Stimulated activated effector memory CD8-positive, alpha-beta T cell treated with anti-CD3 and anti-CD28 coated beads, Interleukin-12 subunit alpha, Interleukin-12 subunit beta, amount 100 ng/mL, for 72 hours (primary cell): ENCODE measurements around the gene PIGM.
A peak's percentile ranks its signal among the peaks of the same experiment; 100 is the strongest.

Experiments used
- ATAC-seq: fragments of 150-1000 bp; cut with Tn5 transposase; 2 replicates; pipeline ENCODE4 v1.10.0; 2021
- DNase-seq, 2 donors: peaks; one replicate each; pipeline ENCODE4 v3.0.0; 2021 to 2022; ENCODE audit warnings: low spot score in 2 of 2
- H3K27ac Mint-ChIP-seq: one replicate; pipeline ENCODE4 v1.8.0; 2022; ENCODE audit warnings: mild to moderate bottlenecking, mixed read lengths
- H3K36me3 Mint-ChIP-seq: one replicate; pipeline ENCODE4 v1.8.0; 2022; ENCODE audit warnings: mild to moderate bottlenecking, mixed read lengths
- H3K4me1 Mint-ChIP-seq: one replicate; pipeline ENCODE4 v1.8.0; 2022; ENCODE audit warnings: mixed read lengths
- H3K4me3 Mint-ChIP-seq: one replicate; pipeline ENCODE4 v1.8.0; 2022; ENCODE audit warnings: mild to moderate bottlenecking, mixed read lengths
- H3K9me3 Mint-ChIP-seq: one replicate; pipeline ENCODE4 v1.8.0; 2022; ENCODE audit warnings: mixed read lengths

The PIGM gene

GRCh38 chr1:160018900-160019299, 12.9 kb downstream of the PIGM start:
- H3K27ac Mint-ChIP-seq, result peak overlapping the region; percentile 2
- peak; percentile 86 for ATAC-seq
- H3K4me3 Mint-ChIP-seq, result no peak overlapping the region

GRCh38 chr1:160018347-160018746, 13.4 kb downstream of the PIGM start:
- no peak for DNase-seq
- H3K27ac Mint-ChIP-seq, result peak overlapping the region; percentile 2
- H3K4me3 Mint-ChIP-seq, result no peak overlapping the region
- peaks cover 11% of the 10 kb centered on the region for H3K4me1 Mint-ChIP-seq
- ATAC-seq, result no peak
- no peaks in the 10 kb centered on the region for H3K36me3 Mint-ChIP-seq
- no peaks in the 10 kb centered on the region for H3K9me3 Mint-ChIP-seq

More at GRCh38 chr1:160018900-160019299, 12.9 kb downstream of the PIGM start:
- Mint-ChIP-seq H3K4me1 (peaks cover 11% of the 10 kb centered on the region), H3K36me3 (no peaks in the 10 kb centered on the region), H3K9me3 (no peaks in the 10 kb centered on the region)
- no peak for DNase-seq

GRCh38 chr1:160017592-160017991, 14.2 kb downstream of the PIGM start:
- DNase-seq (no peak), ATAC-seq (no peak)
- Mint-ChIP-seq H3K4me1 (peaks cover 11% of the 10 kb centered on the region), H3K36me3 (no peaks in the 10 kb centered on the region), H3K9me3 (no peaks in the 10 kb centered on the region), H3K27ac (no peak overlapping the region), H3K4me3 (no peak overlapping the region)

GRCh38 chr1:160011781-160012180, 20.0 kb downstream of the PIGM start:
- DNase-seq (no peak), ATAC-seq (no peak)
- Mint-ChIP-seq H3K27ac (no peak overlapping the region), H3K4me3 (no peak overlapping the region), H3K36me3 (no peaks in the 10 kb centered on the region), H3K9me3 (no peaks in the 10 kb centered on the region), H3K4me1 (no peaks in the 10 kb centered on the region)

- Mint-ChIP-seq H3K4me1 (no peaks in the 10 kb centered on the region), H3K36me3 (no peaks in the 10 kb centered on the region), H3K4me3 (no peak overlapping the region), H3K27ac (no peak overlapping the region), H3K9me3 (no peaks in the 10 kb centered on the region)
- no peak for ATAC-seq
- DNase-seq, result no peak
Measured at GRCh38 chr1:160009801-160010200, 22.0 kb downstream of the PIGM start.

- no peak for DNase-seq
- Mint-ChIP-seq H3K4me1 (no peaks in the 10 kb centered on the region), H3K27ac (no peak overlapping the region), H3K4me3 (no peak overlapping the region), H3K9me3 (no peaks in the 10 kb centered on the region), H3K36me3 (no peaks in the 10 kb centered on the region)
- ATAC-seq, result no peak
Measured at GRCh38 chr1:160009081-160009480, 22.7 kb downstream of the PIGM start.

GRCh38 chr1:160007577-160008200, 24.1 kb downstream of the PIGM start:
- Mint-ChIP-seq H3K36me3 (no peaks in the 10 kb centered on the region), H3K9me3 (no peaks in the 10 kb centered on the region), H3K27ac (no peak overlapping the region), H3K4me1 (no peaks in the 10 kb centered on the region), H3K4me3 (no peak overlapping the region)
- ATAC-seq (no peak), DNase-seq (no peak)

GRCh38 chr1:160006312-160006940, 25.4 kb downstream of the PIGM start:
- H3K4me3 Mint-ChIP-seq, result no peak overlapping the region
- ATAC-seq (peak; percentile 86), DNase-seq (peak; percentile 52 to 78)
- no peaks in the 10 kb centered on the region for H3K36me3 Mint-ChIP-seq
- no peak overlapping the region for H3K27ac Mint-ChIP-seq
- no peaks in the 10 kb centered on the region for H3K9me3 Mint-ChIP-seq
- H3K4me1 Mint-ChIP-seq, result no peaks in the 10 kb centered on the region

- Mint-ChIP-seq H3K4me1 (no peaks in the 10 kb centered on the region), H3K36me3 (no peaks in the 10 kb centered on the region), H3K27ac (peak overlapping the region; percentile 48), H3K4me3 (no peak overlapping the region), H3K9me3 (no peaks in the 10 kb centered on the region)
- ATAC-seq (no peak), DNase-seq (no peak)
Measured at GRCh38 chr1:160005070-160005469, 26.7 kb downstream of the PIGM start.

GRCh38 chr1:160004425-160004824, 27.4 kb downstream of the PIGM start:
- H3K9me3 Mint-ChIP-seq, result no peaks in the 10 kb centered on the region
- H3K36me3 Mint-ChIP-seq, result no peaks in the 10 kb centered on the region
- ATAC-seq (no peak), DNase-seq (no peak)
- H3K4me3 Mint-ChIP-seq, result no peak overlapping the region
- peak overlapping the region; percentile 48 for H3K27ac Mint-ChIP-seq
- H3K4me1 Mint-ChIP-seq, result no peaks in the 10 kb centered on the region

- no peak for DNase-seq
- H3K36me3 Mint-ChIP-seq, result no peaks in the 10 kb centered on the region
- H3K27ac Mint-ChIP-seq, result no peak overlapping the region
- H3K4me3 Mint-ChIP-seq, result no peak overlapping the region
- no peak for ATAC-seq
- H3K4me1 Mint-ChIP-seq, result no peaks in the 10 kb centered on the region
- no peaks in the 10 kb centered on the region for H3K9me3 Mint-ChIP-seq
Measured at GRCh38 chr1:160004001-160004400, 27.8 kb downstream of the PIGM start.

- DNase-seq (no peak), ATAC-seq (no peak)
- Mint-ChIP-seq H3K4me1 (no peaks in the 10 kb centered on the region), H3K4me3 (no peak overlapping the region), H3K36me3 (no peaks in the 10 kb centered on the region), H3K9me3 (no peaks in the 10 kb centered on the region), H3K27ac (no peak overlapping the region)
Measured at GRCh38 chr1:160001440-160001839, 30.4 kb downstream of the PIGM start.

GRCh38 chr1:159999204-159999603, 32.6 kb downstream of the PIGM start:
- Mint-ChIP-seq H3K27ac (no peak overlapping the region), H3K36me3 (no peaks in the 10 kb centered on the region), H3K9me3 (no peaks in the 10 kb centered on the region), H3K4me3 (no peak overlapping the region), H3K4me1 (no peaks in the 10 kb centered on the region)
- ATAC-seq, result no peak
- no peak for DNase-seq

- H3K4me3 Mint-ChIP-seq, result no peak overlapping the region
- ATAC-seq, result no peak
- DNase-seq, result no peak
- no peaks in the 10 kb centered on the region for H3K36me3 Mint-ChIP-seq
- H3K9me3 Mint-ChIP-seq, result no peaks in the 10 kb centered on the region
- no peaks in the 10 kb centered on the region for H3K4me1 Mint-ChIP-seq
- H3K27ac Mint-ChIP-seq, result no peak overlapping the region
Measured at GRCh38 chr1:159996653-159997052, 35.1 kb downstream of the PIGM start.

GRCh38 chr1:159994896-159995295, 36.9 kb downstream of the PIGM start:
- no peak overlapping the region for H3K27ac Mint-ChIP-seq
- DNase-seq (no peak), ATAC-seq (no peak)
- no peak overlapping the region for H3K4me3 Mint-ChIP-seq
- H3K36me3 Mint-ChIP-seq, result no peaks in the 10 kb centered on the region
- no peaks in the 10 kb centered on the region for H3K9me3 Mint-ChIP-seq
- H3K4me1 Mint-ChIP-seq, result no peaks in the 10 kb centered on the region

GRCh38 chr1:159993911-159994310, 37.9 kb downstream of the PIGM start:
- H3K4me1 Mint-ChIP-seq, result no peaks in the 10 kb centered on the region
- H3K9me3 Mint-ChIP-seq, result no peaks in the 10 kb centered on the region
- no peaks in the 10 kb centered on the region for H3K36me3 Mint-ChIP-seq
- H3K27ac Mint-ChIP-seq, result no peak overlapping the region
- no peak overlapping the region for H3K4me3 Mint-ChIP-seq
- ATAC-seq, result no peak
- DNase-seq, result no peak
